Activated B cell treated with CpG ODN at 0.5 μM for 24 hours (primary cell): ENCODE results near the gene DAB1. TPM values are rescaled to one million over a fixed set of nuclear protein-coding genes. Genes with fewer than 3 reads are reported as not detected.

ENCODE experiments used
- ATAC-seq: fragments of 200-7000 bp; cut with Tn5 transposase; one replicate; pipeline ENCODE4 v1.10.0; 2021; ENCODE audit warnings: low read depth, mild to moderate bottlenecking, moderate library complexity
- CTCF ChIA-PET: fragments of 350-600 bp; sonication (Branson Sonifier 250); formaldehyde crosslinking; loops from one replicate; lab custom pipeline; 2021; ENCODE audit warnings: antibody characterized with exemption; lab: Charles Lee
- POLR2A ChIA-PET: fragments of 350-600 bp; sonication (Branson Sonifier 250); formaldehyde crosslinking; loops from one replicate; lab custom pipeline; 2021; ENCODE audit warnings: antibody characterized with exemption; lab: Charles Lee
- DNase-seq: peaks from one replicate; pipeline ENCODE4 v3.0.0; 2022
- H3K27ac Mint-ChIP-seq: one replicate; pipeline ENCODE4 v1.8.0; 2020; ENCODE audit warnings: mixed read lengths
- H3K27me3 Mint-ChIP-seq: one replicate; pipeline ENCODE4 v1.8.0; 2021; ENCODE audit warnings: mixed read lengths
- H3K36me3 Mint-ChIP-seq: one replicate; pipeline ENCODE4 v1.8.0; 2021; ENCODE audit warnings: low read depth, mixed read lengths
- H3K4me1 Mint-ChIP-seq: one replicate; pipeline ENCODE4 v1.8.0; 2021; ENCODE audit warnings: mixed read lengths
- H3K4me3 Mint-ChIP-seq: one replicate; pipeline ENCODE4 v1.8.0; 2020; ENCODE audit warnings: mild to moderate bottlenecking, mixed read lengths
- H3K9me3 Mint-ChIP-seq: one replicate; pipeline ENCODE4 v1.8.0; 2020; ENCODE audit warnings: mixed read lengths
- CTCF ChIP-seq: fragments of 200-600 bp; IDR thresholded peaks from one replicate; pipeline ENCODE4 v1.8.0; 2022; ENCODE audit warnings: antibody characterized with exemption, mild to moderate bottlenecking
- intact Hi-C: fragments of 100-400 bp; cut with micrococcal nuclease; formaldehyde crosslinking; loops from one replicate; pipeline ENCODE4 v1.15.1; 2024
- total RNA-seq: library from RNA; stranded (reverse); gene quantifications from 2 replicates; pipeline ENCODE4 v1.2.3, GENCODE V29; 2022

Gene DAB1
- total RNA-seq, 1 donor from 2014 or later, result not detected

GRCh38 chr1:57066980-57067610 is 356.8 kb downstream of the DAB1 start:
- no peak for TF ChIP-seq CTCF
- Mint-ChIP-seq H3K27ac (no peak overlapping the region), H3K4me3 (no peak overlapping the region), H3K27me3 (no peaks in the 10 kb centered on the region), H3K4me1 (no peaks in the 10 kb centered on the region), H3K9me3 (no peaks in the 10 kb centered on the region), H3K36me3 (no peaks in the 10 kb centered on the region)
- intact Hi-C loops, result no loop called here
- no peak for DNase-seq
- ChIA-PET CTCF (interaction anchor here (1.2 kb wide), 1 partner anchor 9 kb away, joined by 3 read pairs; no protein-coding TSS in a partner anchor), POLR2A (no interaction called here)
- ATAC-seq, result no peak

GRCh38 chr1:57065442-57065841 is 358.4 kb downstream of the DAB1 start:
- no peaks in the 10 kb centered on the region for H3K36me3 Mint-ChIP-seq
- TF ChIP-seq CTCF, result no peak

GRCh38 chr1:57064379-57065140 is 359.3 kb downstream of the DAB1 start:
- Mint-ChIP-seq H3K9me3 (no peaks in the 10 kb centered on the region), H3K27me3 (no peaks in the 10 kb centered on the region), H3K36me3 (no peaks in the 10 kb centered on the region), H3K27ac (no peak overlapping the region), H3K4me3 (no peak overlapping the region), H3K4me1 (no peaks in the 10 kb centered on the region)
- ChIA-PET POLR2A (no interaction called here), CTCF (no interaction called here)
- ATAC-seq, result no peak
- no peak for TF ChIP-seq CTCF
- no peak for DNase-seq
- intact Hi-C loops, result no loop called here

More at GRCh38 chr1:57065442-57065841, 358.4 kb downstream of the DAB1 start:
- no peak for ATAC-seq
- CTCF ChIA-PET, result no interaction called here
- Mint-ChIP-seq H3K9me3 (no peaks in the 10 kb centered on the region), H3K27me3 (no peaks in the 10 kb centered on the region), H3K4me3 (no peak overlapping the region), H3K27ac (no peak overlapping the region), H3K4me1 (no peaks in the 10 kb centered on the region)
- no peak for DNase-seq
- POLR2A ChIA-PET, result no interaction called here
- intact Hi-C loops, result no loop called here

- no peak overlapping the region for H3K4me3 Mint-ChIP-seq
- CTCF ChIA-PET, result no interaction called here
- intact Hi-C loops, result no loop called here
- POLR2A ChIA-PET, result no interaction called here
- H3K36me3 Mint-ChIP-seq, result no peaks in the 10 kb centered on the region
- ATAC-seq (no peak), DNase-seq (no peak)
- TF ChIP-seq CTCF, result no peak
- H3K27ac Mint-ChIP-seq, result no peak overlapping the region
- H3K27me3 Mint-ChIP-seq, result no peaks in the 10 kb centered on the region
- H3K9me3 Mint-ChIP-seq, result no peaks in the 10 kb centered on the region
- no peaks in the 10 kb centered on the region for H3K4me1 Mint-ChIP-seq
These were observed 360.3 kb downstream of the DAB1 start for GRCh38 chr1:57063406-57064125.

GRCh38 chr1:57061369-57061768 is 362.5 kb downstream of the DAB1 start:
- H3K4me3 Mint-ChIP-seq, result no peak overlapping the region
- DNase-seq (no peak), ATAC-seq (no peak)
- intact Hi-C loops, result no loop called here
- no peaks in the 10 kb centered on the region for H3K4me1 Mint-ChIP-seq
- ChIA-PET CTCF (no interaction called here), POLR2A (no interaction called here)
- H3K27me3 Mint-ChIP-seq, result no peaks in the 10 kb centered on the region
- H3K36me3 Mint-ChIP-seq, result no peaks in the 10 kb centered on the region
- no peak for TF ChIP-seq CTCF
- H3K27ac Mint-ChIP-seq, result no peak overlapping the region
- H3K9me3 Mint-ChIP-seq, result no peaks in the 10 kb centered on the region
